ENCODE measurements around the gene GNAQ. TPM values are rescaled to one million over a fixed set of nuclear protein-coding genes. Genes with fewer than 3 reads are reported as not detected.

Gene GNAQ
- polyA plus RNA-seq, 3 donors, result 8.3 to 51.0 (median 9.6) TPM

DNA sequence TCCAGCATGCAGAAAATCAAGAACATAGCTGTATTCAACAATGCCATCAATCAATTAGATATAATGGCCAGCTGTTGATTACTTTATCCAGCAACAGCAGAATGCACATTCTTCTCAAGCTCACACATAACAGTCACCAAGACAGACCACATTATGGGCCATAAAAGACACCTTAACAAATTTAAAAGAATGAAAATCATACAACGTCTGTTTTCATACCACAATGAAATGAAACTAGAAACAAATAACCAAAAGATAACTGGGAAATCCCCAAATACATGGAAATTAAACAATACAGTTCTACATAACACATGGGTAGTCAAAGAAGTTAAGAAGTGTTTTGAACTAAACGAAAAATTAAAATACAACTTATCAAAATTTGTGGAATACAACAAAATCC is 252.6 kb downstream of the GNAQ start:
- H3K36me3 ChIP-seq (replicated peaks in 1 of 2; ENCODE audit: control insufficient read depth in 1 of 2, insufficient read depth in 2 of 2, low read length in 2 of 2), result peaks cover 7 to 66% of the 10 kb centered on the region in 2 donors
- intact Hi-C loops (cut with micrococcal nuclease), result no loop called here
- H3K4me3 ChIP-seq (replicated peaks in 1 of 3; ENCODE audit: low read depth in 2 of 3, low read length in 3 of 3), result no peak overlapping the region
- WGBS (ENCODE audit: insufficient coverage), result no CpG with 5 or more reads among the region's 2 CpGs
- Mint-ChIP-seq H3K4me1 (peaks cover 6% of the 10 kb centered on the region), H3K9me3 (peaks cover 0 to 8% (median 2%) of the 10 kb centered on the region in 7 donors), H3K4me3 (no peak overlapping the region), H3K36me3 (peaks cover 47 to 67% of the 10 kb centered on the region in 2 donors), H3K27me3 (ENCODE audit: low read depth in 3 of 3) (no peaks in the 10 kb centered on the region), H3K27ac (peak overlapping the region in 1 of 7 donors; percentile 57)
- H3K27me3 ChIP-seq (ENCODE audit: control insufficient read depth in 2 of 2, insufficient read depth in 2 of 2, low read length in 2 of 2), result no peaks in the 10 kb centered on the region
- H2AFZ ChIP-seq (ENCODE audit: insufficient read depth, low read depth, low read length, poor library complexity, severe bottlenecking), result no peak overlapping the region
- H3K27ac ChIP-seq (ENCODE audit: low read depth in 1 of 2, low read length in 2 of 2), result no peak overlapping the region
- H3K9ac ChIP-seq (ENCODE audit: insufficient read depth, low read length, poor library complexity, severe bottlenecking), result no peak overlapping the region
- no peaks in the 10 kb centered on the region for H3K9me3 ChIP-seq (replicated peaks in 1 of 2; ENCODE audit: control insufficient read depth in 1 of 2, insufficient read depth in 1 of 2, low read length in 2 of 2)
- DNase-seq, result no peak
- peaks cover 72% of the 10 kb centered on the region for H4K20me1 ChIP-seq (ENCODE audit: insufficient read depth, low read length)
- no peak overlapping the region for H3K4me2 ChIP-seq (replicated peaks; ENCODE audit: extremely low read depth, low read length, poor library complexity, severe bottlenecking)
- peaks cover 45% of the 10 kb centered on the region for H3K79me2 ChIP-seq (ENCODE audit: insufficient read depth, low read length)
- TF ChIP-seq, protein P1, sequence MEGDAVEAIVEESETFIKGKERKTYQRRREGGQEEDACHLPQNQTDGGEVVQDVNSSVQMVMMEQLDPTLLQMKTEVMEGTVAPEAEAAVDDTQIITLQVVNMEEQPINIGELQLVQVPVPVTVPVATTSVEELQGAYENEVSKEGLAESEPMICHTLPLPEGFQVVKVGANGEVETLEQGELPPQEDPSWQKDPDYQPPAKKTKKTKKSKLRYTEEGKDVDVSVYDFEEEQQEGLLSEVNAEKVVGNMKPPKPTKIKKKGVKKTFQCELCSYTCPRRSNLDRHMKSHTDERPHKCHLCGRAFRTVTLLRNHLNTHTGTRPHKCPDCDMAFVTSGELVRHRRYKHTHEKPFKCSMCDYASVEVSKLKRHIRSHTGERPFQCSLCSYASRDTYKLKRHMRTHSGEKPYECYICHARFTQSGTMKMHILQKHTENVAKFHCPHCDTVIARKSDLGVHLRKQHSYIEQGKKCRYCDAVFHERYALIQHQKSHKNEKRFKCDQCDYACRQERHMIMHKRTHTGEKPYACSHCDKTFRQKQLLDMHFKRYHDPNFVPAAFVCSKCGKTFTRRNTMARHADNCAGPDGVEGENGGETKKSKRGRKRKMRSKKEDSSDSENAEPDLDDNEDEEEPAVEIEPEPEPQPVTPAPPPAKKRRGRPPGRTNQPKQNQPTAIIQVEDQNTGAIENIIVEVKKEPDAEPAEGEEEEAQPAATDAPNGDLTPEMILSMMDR (IDR thresholded peaks at IDR 0.05), result no peak
- H3K4me1 ChIP-seq (ENCODE audit: control insufficient read depth in 1 of 2, insufficient read depth in 2 of 2, low read length in 2 of 2), result no peaks in the 10 kb centered on the region

DNA sequence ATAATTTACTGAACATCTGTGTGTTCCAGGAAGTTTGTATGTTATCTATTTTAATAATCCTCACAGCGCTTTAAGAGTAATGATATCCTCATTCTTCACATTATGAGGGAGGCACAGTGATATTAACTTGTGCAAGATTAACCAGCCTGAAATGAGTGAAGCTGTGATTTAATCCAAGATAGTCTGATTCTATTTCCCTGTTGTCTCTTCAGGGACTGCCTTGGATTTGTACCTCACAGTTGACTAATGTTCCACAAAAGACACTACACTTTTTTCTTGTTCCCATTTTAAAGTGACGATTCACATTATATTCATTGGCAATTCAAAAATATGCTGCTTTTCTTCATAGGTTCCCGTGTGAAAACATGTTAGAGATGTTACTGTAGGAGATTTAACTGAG is 258.2 kb downstream of the GNAQ start:
- no peak overlapping the region for H3K4me3 Mint-ChIP-seq

More for the DNA sequence above, 258.2 kb downstream of the GNAQ start:
- no peak overlapping the region for H3K4me2 ChIP-seq (replicated peaks; ENCODE audit: extremely low read depth, low read length, poor library complexity, severe bottlenecking)
- Mint-ChIP-seq H3K36me3 (peaks cover 42 to 55% of the 10 kb centered on the region in 2 donors), H3K27me3 (ENCODE audit: low read depth in 3 of 3) (peaks cover 0 to 2% (median 0%) of the 10 kb centered on the region in 3 donors), H3K27ac (peak overlapping the region in 1 of 7 donors; percentile 63), H3K4me1 (peaks cover 26% of the 10 kb centered on the region), H3K9me3 (peaks cover 0 to 7% (median 2%) of the 10 kb centered on the region in 7 donors)
- H3K4me1 ChIP-seq (ENCODE audit: control insufficient read depth in 1 of 2, insufficient read depth in 2 of 2, low read length in 2 of 2), result peaks cover 15 to 16% of the 10 kb centered on the region in 2 donors
- H4K20me1 ChIP-seq (ENCODE audit: insufficient read depth, low read length), result peaks cover 81% of the 10 kb centered on the region
- H3K36me3 ChIP-seq (replicated peaks in 1 of 2; ENCODE audit: control insufficient read depth in 1 of 2, insufficient read depth in 2 of 2, low read length in 2 of 2), result peaks cover 4 to 62% of the 10 kb centered on the region in 2 donors
- H3K9me3 ChIP-seq (replicated peaks in 1 of 2; ENCODE audit: control insufficient read depth in 1 of 2, insufficient read depth in 1 of 2, low read length in 2 of 2), result no peaks in the 10 kb centered on the region
- H3K27ac ChIP-seq (ENCODE audit: low read depth in 1 of 2, low read length in 2 of 2), result no peak overlapping the region
- DNase-seq, result no peak
- no peak overlapping the region for H3K9ac ChIP-seq (ENCODE audit: insufficient read depth, low read length, poor library complexity, severe bottlenecking)
- TF ChIP-seq, protein P1 (IDR thresholded peaks at IDR 0.05), result no peak
- no peaks in the 10 kb centered on the region for H3K27me3 ChIP-seq (ENCODE audit: control insufficient read depth in 2 of 2, insufficient read depth in 2 of 2, low read length in 2 of 2)
- no CpG with 5 or more reads among the region's 3 CpGs for WGBS (ENCODE audit: insufficient coverage)
- H3K4me3 ChIP-seq (replicated peaks in 1 of 3; ENCODE audit: low read depth in 2 of 3, low read length in 3 of 3), result no peak overlapping the region
- H2AFZ ChIP-seq (ENCODE audit: insufficient read depth, low read depth, low read length, poor library complexity, severe bottlenecking), result no peak overlapping the region
- peaks cover 55% of the 10 kb centered on the region for H3K79me2 ChIP-seq (ENCODE audit: insufficient read depth, low read length)
- intact Hi-C loops (cut with micrococcal nuclease), result no loop called here

Data from CD14-positive monocyte (primary cell).